ENCODE results near the gene KLHDC9.

DNA sequence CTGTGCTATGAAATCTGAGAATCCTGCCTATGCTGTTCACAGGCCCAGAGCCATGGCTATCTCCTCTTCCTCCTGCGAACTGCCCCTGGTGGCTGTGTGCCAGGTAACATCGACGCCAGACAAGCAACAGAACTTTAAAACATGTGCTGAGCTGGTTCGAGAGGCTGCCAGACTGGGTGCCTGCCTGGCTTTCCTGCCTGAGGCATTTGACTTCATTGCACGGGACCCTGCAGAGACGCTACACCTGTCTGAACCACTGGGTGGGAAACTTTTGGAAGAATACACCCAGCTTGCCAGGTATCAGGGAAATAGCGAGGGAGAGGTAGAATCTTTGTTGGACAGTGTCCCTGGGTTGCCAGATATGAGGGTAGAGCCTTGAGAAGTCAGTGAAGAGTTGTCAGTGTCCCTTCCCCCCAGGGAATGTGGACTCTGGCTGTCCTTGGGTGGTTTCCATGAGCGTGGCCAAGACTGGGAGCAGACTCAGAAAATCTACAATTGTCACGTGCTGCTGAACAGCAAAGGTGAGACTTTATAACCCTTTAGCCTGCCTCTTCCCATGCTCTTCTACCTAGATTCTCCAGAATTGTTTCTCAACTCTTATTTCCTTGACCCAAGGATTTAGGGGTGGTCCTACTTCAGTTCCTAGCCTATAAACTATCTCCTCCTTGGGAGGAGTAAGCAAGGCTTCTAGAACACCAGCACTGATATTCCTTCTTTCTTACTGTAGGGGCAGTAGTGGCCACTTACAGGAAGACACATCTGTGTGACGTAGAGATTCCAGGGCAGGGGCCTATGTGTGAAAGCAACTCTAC lies 21.1 kb downstream of the KLHDC9 start:
- TF ChIP-seq TARDBP (IDR thresholded peaks at IDR 0.05): no peak
- TF ChIP-seq, protein P1, sequence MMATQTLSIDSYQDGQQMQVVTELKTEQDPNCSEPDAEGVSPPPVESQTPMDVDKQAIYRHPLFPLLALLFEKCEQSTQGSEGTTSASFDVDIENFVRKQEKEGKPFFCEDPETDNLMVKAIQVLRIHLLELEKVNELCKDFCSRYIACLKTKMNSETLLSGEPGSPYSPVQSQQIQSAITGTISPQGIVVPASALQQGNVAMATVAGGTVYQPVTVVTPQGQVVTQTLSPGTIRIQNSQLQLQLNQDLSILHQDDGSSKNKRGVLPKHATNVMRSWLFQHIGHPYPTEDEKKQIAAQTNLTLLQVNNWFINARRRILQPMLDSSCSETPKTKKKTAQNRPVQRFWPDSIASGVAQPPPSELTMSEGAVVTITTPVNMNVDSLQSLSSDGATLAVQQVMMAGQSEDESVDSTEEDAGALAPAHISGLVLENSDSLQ (IDR thresholded peaks at IDR 0.05): no peak
- no peak for TF ChIP-seq SP1 (IDR thresholded peaks at IDR 0.05)
- TF ChIP-seq NFRKB (IDR thresholded peaks at IDR 0.05): no peak
- no peak for TF ChIP-seq CTBP1 (IDR thresholded peaks at IDR 0.05; ENCODE audit: borderline replicate concordance)
- no peak for TF ChIP-seq FOXM1 (IDR thresholded peaks at IDR 0.05; ENCODE audit: borderline replicate concordance)
- TF ChIP-seq BHLHE40 (IDR thresholded peaks at IDR 0.05; ENCODE audit: borderline replicate concordance): no peak
- no peak for TF ChIP-seq FOXK2 (IDR thresholded peaks at IDR 0.05)

Measured in HEK293T (cell line).